ENCODE measurements around the gene GNGT2. TPM values are rescaled to one million over a fixed set of nuclear protein-coding genes. Genes with fewer than 3 reads are reported as not detected.

The GNGT2 gene
- polyA plus RNA-seq, 1 donor (not counting 4 experiments of a cell fraction or from before 2014, with no cell fraction given) = not detected

DNA sequence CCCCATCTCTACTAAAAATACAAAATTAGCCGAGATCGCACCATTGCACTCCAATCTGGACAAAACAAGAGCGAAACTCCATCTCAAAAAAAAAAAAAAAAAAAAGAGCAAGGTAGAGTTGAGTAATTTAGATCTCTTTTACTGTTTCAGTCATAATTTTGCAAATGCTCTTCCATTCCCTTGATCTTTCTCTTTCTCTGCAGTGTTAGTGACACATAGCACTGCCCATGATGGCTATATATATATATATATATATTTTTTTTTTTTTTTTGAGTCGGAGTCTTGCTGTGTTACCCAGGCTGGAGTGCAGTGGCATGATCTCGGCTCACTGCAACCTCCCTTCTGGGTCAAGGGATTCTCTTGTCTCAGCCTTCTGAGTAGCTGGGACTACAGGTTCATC, 32.4 kb upstream of the GNGT2 start:
- Histone ChIP-seq H2AFZ (ENCODE audit: control insufficient read depth, low read length) (no peak overlapping the region), H3K4me3 (ENCODE audit: control insufficient read depth in 2 of 3, extremely low read depth in 1 of 3, insufficient read depth in 2 of 3, low read depth in 1 of 3, low read length in 3 of 3) (no peak overlapping the region), H3K27me3 (ENCODE audit: control insufficient read depth, extremely low read depth, insufficient read depth, low read length) (peaks cover under 1% of the 10 kb centered on the region), H3K4me1 (ENCODE audit: control insufficient read depth, extremely low read depth, insufficient read depth, low read length) (no peaks in the 10 kb centered on the region), H3K36me3 (ENCODE audit: control insufficient read depth in 2 of 2, extremely low read depth in 1 of 2, insufficient read depth in 2 of 2, low read length in 2 of 2) (no peaks in the 10 kb centered on the region), H3K9me3 (ENCODE audit: control insufficient read depth, low read depth, low read length) (no peaks in the 10 kb centered on the region), H3K9me1 (ENCODE audit: control insufficient read depth, extremely low read depth, insufficient read depth, low read length) (no peaks in the 10 kb centered on the region), H3K79me2 (ENCODE audit: control insufficient read depth, insufficient read depth, low read length) (no peaks in the 10 kb centered on the region), H3K27ac (ENCODE audit: control insufficient read depth, insufficient read depth, low read length) (no peak overlapping the region), H3K4me2 (ENCODE audit: control insufficient read depth, extremely low read depth, insufficient read depth, low read depth, low read length) (no peak overlapping the region), H3K9ac (ENCODE audit: control insufficient read depth, extremely low read depth, insufficient read depth, low read length) (no peak overlapping the region), H4K20me1 (ENCODE audit: control insufficient read depth, extremely low read depth, insufficient read depth, low read length) (no peaks in the 10 kb centered on the region)
- DNase-seq (ENCODE audit: low read depth, low spot score) (no peak), FAIRE-seq (no peak)
- dilution Hi-C loops (cut with MboI; ENCODE audit: extremely low pct_ligation_motif_present, low sequenced_read_pairs) = no loop called here
- TF ChIP-seq, protein P1, sequence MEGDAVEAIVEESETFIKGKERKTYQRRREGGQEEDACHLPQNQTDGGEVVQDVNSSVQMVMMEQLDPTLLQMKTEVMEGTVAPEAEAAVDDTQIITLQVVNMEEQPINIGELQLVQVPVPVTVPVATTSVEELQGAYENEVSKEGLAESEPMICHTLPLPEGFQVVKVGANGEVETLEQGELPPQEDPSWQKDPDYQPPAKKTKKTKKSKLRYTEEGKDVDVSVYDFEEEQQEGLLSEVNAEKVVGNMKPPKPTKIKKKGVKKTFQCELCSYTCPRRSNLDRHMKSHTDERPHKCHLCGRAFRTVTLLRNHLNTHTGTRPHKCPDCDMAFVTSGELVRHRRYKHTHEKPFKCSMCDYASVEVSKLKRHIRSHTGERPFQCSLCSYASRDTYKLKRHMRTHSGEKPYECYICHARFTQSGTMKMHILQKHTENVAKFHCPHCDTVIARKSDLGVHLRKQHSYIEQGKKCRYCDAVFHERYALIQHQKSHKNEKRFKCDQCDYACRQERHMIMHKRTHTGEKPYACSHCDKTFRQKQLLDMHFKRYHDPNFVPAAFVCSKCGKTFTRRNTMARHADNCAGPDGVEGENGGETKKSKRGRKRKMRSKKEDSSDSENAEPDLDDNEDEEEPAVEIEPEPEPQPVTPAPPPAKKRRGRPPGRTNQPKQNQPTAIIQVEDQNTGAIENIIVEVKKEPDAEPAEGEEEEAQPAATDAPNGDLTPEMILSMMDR (optimal IDR thresholded peaks at IDR 0.05 in 1 of 3, IDR thresholded peaks at IDR 0.05 in 1 of 3, conservative IDR thresholded peaks at IDR 0.05 in 1 of 3; ENCODE audit: extremely low read depth in 1 of 3, insufficient read depth in 2 of 3, low read length in 3 of 3) = no peak
- no peak for TF ChIP-seq EZH2 (IDR thresholded peaks at IDR 0.05; ENCODE audit: low read length)

DNA sequence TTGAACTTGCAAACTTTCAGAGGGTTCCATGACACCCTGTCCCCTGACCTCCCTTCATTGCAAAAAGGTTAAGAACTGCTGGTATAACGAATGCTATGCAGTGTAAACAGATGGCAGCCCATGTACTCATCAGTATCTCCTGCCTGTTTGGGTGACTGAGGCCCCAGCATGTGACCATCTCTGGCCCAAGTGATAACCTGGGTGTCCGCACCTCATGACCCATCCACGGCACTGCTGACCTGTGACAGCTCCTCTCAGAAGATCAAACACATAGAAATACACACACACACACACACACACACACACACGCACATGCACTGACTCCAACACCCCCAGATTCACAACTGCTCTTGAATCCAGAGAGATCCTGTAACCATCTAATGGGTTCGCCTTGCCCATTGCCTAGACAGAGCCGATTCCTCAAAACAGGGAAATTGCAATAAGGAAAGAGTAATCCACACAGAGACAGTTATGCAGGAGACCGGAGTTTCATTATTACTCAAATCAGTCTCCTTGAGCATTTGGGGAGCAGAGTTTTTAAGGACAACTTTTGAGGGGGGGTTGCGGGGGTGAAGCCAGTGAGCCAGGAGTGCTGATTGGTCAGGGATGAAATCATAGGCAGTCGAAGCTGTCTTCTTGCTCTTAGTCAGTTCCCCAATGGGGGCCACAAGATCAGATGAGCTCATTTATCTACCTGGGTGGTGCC, 31.5 kb upstream of the GNGT2 start:
- Histone ChIP-seq H3K27ac (ENCODE audit: control insufficient read depth, insufficient read depth, low read length) (no peak overlapping the region), H4K20me1 (ENCODE audit: control insufficient read depth, extremely low read depth, insufficient read depth, low read length) (no peaks in the 10 kb centered on the region), H3K27me3 (ENCODE audit: control insufficient read depth, extremely low read depth, insufficient read depth, low read length) (no peaks in the 10 kb centered on the region), H3K9me3 (ENCODE audit: control insufficient read depth, low read depth, low read length) (no peaks in the 10 kb centered on the region), H3K4me3 (ENCODE audit: control insufficient read depth in 2 of 3, extremely low read depth in 1 of 3, insufficient read depth in 2 of 3, low read depth in 1 of 3, low read length in 3 of 3) (no peak overlapping the region), H3K9me1 (ENCODE audit: control insufficient read depth, extremely low read depth, insufficient read depth, low read length) (no peaks in the 10 kb centered on the region), H3K9ac (ENCODE audit: control insufficient read depth, extremely low read depth, insufficient read depth, low read length) (no peak overlapping the region), H3K4me2 (ENCODE audit: control insufficient read depth, extremely low read depth, insufficient read depth, low read depth, low read length) (no peak overlapping the region), H2AFZ (ENCODE audit: control insufficient read depth, low read length) (no peak overlapping the region), H3K4me1 (ENCODE audit: control insufficient read depth, extremely low read depth, insufficient read depth, low read length) (no peaks in the 10 kb centered on the region), H3K36me3 (ENCODE audit: control insufficient read depth in 2 of 2, extremely low read depth in 1 of 2, insufficient read depth in 2 of 2, low read length in 2 of 2) (no peaks in the 10 kb centered on the region), H3K79me2 (ENCODE audit: control insufficient read depth, insufficient read depth, low read length) (no peaks in the 10 kb centered on the region)
- FAIRE-seq (no peak), DNase-seq (ENCODE audit: low read depth, low spot score) (no peak)
- dilution Hi-C loops (cut with MboI; ENCODE audit: extremely low pct_ligation_motif_present, low sequenced_read_pairs) = no loop called here
- TF ChIP-seq, protein P1 (optimal IDR thresholded peaks at IDR 0.05 in 1 of 3, IDR thresholded peaks at IDR 0.05 in 1 of 3, conservative IDR thresholded peaks at IDR 0.05 in 1 of 3; ENCODE audit: extremely low read depth in 1 of 3, insufficient read depth in 2 of 3, low read length in 3 of 3) = no peak
- no peak for TF ChIP-seq EZH2 (IDR thresholded peaks at IDR 0.05; ENCODE audit: low read length)
